Middle frontal gyrus (tissue), 1 donor: Measurements from ENCODE around the gene CIDEA.
A peak's percentile ranks its signal among the peaks of the same experiment; 100 is the strongest.

Experiments
- DNase-seq: peaks from one replicate; pipeline ENCODE4 v3.0.0-alpha.2; 2015; ENCODE audit warnings: low spot score; ENCODE audit errors: extremely low spot score

Gene CIDEA

GRCh38 chr18:12271376-12272235, 17.4 kb downstream of the CIDEA start:
- peak; percentile 48 for DNase-seq

- no peak for DNase-seq
These were observed 20.6 kb downstream of the CIDEA start for GRCh38 chr18:12274793-12275192.

GRCh38 chr18:12276736-12277554, 22.8 kb downstream of the CIDEA start:
- DNase-seq = no peak

- DNase-seq = no peak
These were observed 24.1 kb downstream of the CIDEA start for GRCh38 chr18:12278215-12278671.

DNA sequence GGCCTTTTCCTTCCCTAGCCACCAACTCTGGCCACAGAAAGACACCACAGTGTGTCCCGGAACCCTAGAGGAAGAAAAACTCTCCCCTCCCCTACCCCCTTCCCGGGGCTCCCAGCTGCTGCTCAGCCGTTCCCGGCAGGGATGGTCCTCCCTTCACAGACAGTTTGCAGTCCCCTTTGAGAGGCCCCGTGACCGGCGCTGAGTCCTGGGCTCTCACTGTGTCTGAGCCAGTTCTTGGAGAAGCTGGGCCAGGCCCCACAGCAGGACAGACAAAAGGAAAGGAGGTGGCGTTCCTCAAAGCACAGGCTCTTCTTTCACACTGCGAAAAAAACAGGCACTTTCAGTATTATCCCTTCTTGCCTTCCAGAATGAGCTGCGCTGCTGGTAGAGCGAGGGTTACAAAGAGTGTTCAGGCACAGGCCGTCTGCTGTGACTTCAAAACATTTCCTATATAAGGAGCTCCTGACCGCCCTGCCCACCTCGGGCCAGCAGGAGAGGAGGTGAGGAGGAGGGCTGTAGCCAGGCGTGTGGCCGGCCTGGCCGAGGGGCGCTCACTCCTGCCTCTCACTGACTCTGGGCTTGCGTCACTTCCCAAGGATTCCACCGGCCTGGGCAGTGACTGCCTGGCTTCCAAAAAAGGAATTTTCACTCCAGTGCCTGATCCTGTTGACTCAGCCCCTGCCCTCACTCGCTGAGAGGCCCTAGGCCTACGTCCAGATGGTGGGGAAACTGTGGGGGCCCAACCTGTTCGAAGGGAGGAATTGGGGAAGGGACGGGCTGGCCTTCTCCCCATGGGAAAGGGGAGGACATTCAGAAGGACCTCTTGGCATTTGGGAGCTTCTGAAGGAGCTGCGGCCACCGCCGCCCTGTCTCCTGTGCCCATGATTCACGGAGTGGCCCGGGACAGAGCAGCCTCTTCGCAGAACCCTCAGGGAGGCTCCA, 24.9 kb downstream of the CIDEA start:
- no peak for DNase-seq

DNA sequence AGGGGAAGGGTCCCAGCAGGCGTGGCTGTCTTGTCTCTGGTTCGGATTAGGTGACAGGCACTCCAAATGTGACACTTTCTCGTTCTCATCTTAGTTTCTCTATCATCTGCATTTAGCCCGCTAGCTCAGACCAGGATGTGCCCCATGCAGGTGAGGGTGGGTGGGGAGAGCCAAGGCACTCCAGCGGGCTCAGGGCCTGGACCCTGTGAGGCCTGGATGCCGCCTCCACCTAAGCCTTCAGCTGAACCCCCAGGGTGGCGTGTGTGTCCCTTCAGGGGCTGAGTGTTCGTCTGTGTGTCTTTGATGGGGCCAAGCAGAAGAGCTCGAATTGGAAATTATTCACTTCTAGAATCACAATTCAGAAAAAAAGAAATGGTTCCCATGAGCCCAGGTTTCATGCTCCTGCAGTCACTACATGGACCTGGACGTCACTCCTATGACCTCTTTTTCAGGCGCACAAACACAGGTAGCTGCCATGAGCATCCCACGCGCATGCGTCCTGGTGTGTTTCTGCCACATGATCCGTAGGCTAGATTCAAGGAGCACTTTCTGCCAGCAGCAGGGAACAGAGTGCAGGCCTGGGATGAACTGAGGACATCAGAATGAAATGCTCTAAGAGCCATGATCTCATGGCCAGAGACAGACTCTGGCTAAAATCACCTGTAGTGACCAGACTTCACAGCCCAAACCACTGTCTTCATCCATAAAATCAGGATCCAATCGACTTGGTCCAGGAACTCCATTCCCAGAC, 25.8 kb downstream of the CIDEA start:
- no peak for DNase-seq

GRCh38 chr18:12281861-12282260, 27.7 kb downstream of the CIDEA start:
- DNase-seq = no peak

DNA sequence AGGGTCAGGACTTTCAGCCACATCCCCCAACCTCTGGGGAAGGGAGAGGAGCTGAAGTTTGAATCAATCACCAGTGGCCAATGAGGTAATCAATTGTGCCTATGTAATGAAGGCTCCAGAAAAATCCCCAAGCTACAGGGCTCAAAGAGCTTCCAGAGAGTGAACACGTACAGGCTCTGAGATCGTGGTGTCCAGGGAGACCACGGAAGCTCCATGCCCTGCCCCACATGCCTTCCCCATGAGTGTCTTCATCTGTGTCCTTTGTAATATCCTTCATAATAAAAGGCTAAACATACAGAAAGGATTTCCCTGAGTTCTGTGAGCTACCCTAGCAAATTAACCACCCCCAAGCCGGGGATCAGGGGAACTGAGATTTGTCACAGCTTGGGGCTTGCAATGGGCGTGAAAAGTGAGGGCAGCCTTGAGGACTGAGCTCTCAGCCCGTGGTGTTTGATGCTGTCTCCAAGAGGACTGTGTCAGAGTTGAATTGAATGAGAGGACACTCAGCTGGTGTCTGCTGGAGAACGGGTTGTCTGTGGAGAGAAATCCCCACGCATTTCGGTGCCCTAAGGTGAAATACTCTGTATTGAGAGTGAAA, 28.4 kb downstream of the CIDEA start:
- DNase-seq = no peak

- no peak for DNase-seq
These were observed 29.1 kb downstream of the CIDEA start for GRCh38 chr18:12283256-12283655.

GRCh38 chr18:12283666-12284065, 29.5 kb downstream of the CIDEA start:
- DNase-seq = no peak

DNA sequence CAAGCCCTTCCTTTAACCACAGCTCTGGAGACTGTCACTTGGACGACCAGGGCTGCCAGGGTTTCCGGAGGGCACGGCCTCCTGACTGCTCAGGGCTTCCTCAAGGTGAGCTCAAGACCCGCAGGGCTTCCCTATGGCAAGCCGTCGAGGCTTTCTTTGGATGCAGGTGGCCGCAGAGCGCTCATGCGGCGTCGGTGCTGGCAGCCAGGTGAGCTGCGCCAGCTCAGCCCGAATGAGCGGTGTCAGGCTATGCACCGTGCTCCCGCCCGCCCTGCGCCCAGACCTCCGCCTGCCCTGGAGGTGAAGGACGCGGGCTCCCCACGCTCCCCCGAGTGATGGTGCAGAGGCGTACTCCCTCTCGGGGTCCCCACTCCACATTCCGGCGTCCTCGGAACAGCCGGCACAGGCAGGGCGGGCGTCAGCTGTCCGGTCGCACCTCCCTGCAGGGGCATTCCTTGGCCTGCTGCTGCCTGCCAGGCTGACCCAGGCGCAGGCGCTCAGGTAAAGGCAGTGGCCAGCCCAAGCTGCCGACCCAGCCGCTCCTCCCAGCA, 33.0 kb downstream of the CIDEA start:
- no peak for DNase-seq

DNA sequence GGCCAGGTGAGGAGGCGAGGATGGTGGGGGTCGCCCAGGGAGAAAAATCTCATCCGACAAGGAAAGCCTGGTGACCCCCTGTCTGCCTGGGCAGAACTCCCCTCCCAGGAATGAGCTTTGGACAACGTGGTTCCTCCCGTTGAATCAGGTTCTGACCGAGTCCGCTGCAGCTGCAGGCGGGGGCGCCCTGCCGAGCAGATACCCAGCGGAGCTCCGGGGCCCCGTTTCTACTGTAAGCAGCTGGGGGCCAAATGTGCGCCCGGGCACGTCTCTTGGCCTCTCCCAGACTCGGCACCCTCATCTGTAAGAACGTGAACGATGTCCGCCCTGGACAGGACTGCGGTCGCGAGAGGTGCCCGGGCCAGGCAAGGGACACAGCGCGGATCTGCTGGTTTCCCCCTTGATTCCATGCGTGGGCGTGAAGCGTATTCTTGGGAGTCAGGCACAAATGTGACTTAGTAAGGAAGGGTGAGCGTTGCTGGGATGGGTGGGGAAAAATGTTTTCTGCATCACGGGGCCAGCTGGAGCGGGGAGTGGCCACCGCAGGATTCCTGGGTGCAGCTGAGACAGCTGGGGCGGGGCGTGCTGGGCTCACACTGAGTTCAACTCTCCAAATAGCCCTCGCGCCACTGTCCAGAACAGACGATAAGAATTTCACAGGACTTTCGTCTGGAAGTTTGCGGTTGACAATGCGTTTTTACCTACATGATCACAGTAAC, 33.7 kb downstream of the CIDEA start:
- DNase-seq = no peak

DNA sequence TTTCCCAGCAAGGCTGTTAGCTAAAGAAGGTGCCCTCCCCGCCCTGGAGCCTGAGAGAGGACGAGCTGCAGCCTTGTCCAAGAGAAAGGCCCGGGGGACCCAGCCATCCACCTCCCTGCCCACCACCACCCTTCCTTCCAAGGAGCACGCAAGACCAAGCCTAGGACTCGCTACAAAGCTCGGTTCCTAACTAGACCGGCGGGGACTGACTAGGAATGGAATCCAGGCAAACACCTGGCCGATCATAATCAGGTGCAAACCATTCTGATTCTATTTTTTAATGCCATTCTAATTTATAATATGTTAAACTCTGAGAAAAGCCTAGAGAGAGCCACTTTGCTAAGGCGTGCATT, 34.2 kb downstream of the CIDEA start:
- no peak for DNase-seq

GRCh38 chr18:12290086-12290485, 35.9 kb downstream of the CIDEA start:
- no peak for DNase-seq

DNA sequence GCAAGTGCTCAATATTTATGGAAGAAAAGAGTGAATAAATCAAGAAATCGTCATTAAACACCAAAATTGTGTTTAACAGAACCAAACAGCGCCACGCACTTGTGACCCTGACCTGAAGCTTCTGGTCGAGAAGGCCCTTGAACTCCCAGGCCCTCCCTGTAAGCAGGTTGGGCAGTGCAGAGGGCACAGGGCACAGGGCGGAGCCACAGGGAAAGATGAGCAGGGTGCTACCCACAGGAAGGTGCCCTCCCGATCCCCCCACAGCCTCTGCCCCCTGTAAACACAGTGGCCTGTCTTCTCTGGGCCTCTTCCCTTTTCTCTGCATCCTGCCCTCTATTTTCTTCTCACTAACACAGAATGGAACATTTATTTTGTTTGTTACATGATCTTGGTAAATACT, 37.0 kb downstream of the CIDEA start:
- DNase-seq = no peak

- DNase-seq = no peak
These were observed 37.5 kb downstream of the CIDEA start for GRCh38 chr18:12291690-12292089.

DNA sequence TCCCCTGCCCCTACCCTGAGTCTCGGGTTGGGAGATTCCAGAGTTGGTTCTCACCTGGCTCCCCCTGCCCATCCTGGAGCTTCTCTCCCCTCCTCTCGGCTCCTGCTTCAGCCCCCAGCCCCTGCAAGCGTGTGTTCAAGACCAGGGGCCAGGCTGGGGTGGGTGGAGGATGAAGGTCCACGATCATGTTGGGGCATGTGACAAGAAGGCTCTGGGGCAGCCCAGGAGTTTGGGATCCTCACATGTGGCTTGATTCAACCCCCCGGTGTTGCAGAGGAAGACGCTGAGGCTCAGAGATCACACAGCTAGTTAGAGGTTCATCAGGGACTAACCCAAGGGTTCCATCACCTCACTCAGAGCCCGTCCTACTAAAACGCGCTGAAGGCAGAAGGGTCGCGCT, 39.7 kb downstream of the CIDEA start:
- no peak for DNase-seq

DNA sequence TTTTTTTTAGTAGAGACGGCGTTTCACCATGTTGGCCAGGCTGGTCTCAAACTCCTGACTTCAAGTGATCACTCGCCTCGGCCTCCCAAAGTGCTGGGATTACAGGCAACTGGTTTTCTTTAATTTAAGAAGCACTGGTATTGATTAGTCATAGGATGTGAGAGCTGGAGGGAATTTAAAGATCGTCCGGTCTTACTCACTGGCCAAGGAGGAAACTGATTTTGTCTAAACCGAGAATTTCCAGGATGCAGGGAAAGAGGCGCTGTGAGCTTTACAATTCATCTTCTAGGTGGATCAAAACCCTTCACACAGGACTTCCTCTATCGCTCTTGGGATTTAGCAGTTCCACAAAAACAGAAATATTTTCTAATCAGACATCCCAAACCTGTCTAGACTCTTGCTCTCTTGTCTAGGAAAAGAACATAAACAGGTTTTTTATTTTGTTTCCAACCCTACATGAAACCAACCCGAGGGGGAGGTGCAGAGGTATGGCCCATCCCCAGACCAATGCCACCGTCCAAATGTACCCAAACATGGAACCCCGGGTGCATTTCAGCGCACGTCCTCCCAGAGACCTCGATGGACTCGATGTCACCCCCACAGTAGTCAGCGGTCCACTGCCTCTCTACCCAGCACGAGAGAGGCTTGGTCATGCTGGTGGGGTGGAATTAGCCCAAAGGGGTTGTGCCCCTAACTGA, 41.4 kb downstream of the CIDEA start:
- DNase-seq = no peak

DNA sequence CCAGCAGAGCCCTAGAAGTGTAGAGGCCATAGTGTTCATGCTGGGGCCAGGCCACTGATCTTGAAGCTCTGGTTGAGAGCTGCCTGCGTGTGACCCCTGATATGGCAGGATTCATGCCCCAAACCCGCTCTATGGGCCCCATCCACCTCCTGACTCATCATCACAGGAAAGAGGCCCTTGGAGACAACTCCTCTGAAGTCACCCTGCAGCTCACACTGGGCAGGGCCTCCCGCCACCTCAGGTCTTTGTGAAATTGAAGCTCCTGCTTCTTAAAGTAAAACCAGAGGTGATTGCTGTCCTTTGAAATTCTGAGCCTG, 41.9 kb downstream of the CIDEA start:
- DNase-seq = no peak
